Endothelial cell of umbilical vein (primary cell): ENCODE measurements around the gene CDKN3. TPM values are rescaled to one million over a fixed set of nuclear protein-coding genes. Genes with fewer than 3 reads are reported as not detected.

Source experiments
- BruUV-seq: library from RNA; stranded (reverse); fragments of 400-500 nt; replicated peaks from 2 replicates; lab custom pipeline; 2021; lab: Mats Ljungman, UMichigan
- CTCF ChIA-PET: fragments of 300-600, 350-600 bp; sonication (Branson Sonifier 250); formaldehyde crosslinking; loops from one replicate; lab custom pipeline; 2021; ENCODE audit warnings: antibody characterized with exemption, inconsistent platforms; lab: Charles Lee
- POLR2A ChIA-PET: fragments of 300-600, 350-600 bp; sonication (Branson Sonifier 250); formaldehyde crosslinking; loops from one replicate; lab custom pipeline; 2021; ENCODE audit warnings: antibody characterized with exemption, inconsistent platforms; lab: Charles Lee
- DNase-seq: peaks from one replicate; pipeline ENCODE4 v3.0.0-alpha.2; 2011; ENCODE audit warnings: low read depth, low spot score
- FAIRE-seq: peaks from 2 replicates; lab custom pipeline; 2011; peaks lifted over from hg19 to GRCh38; lab: Jason Lieb, UNC
- H2AFZ ChIP-seq: 2 replicates; pipeline ENCODE4 v1.6.0; 2012; ENCODE audit warnings: low read depth, low read length, control low read depth, inconsistent platforms
- H3K27ac ChIP-seq: 2 replicates; pipeline ENCODE4 v1.5.1; 2011; ENCODE audit warnings: low read depth, mild to moderate bottlenecking, control low read depth, low read length, moderate library complexity; ENCODE audit not compliant: insufficient read depth
- H3K27me3 ChIP-seq, 2 experiments: 2 replicates each; pipeline versions ENCODE4 v1.6.0 to v1.6.1; 2011; ENCODE audit warnings: low read length in 2 of 2, mixed read lengths in 1 of 2; ENCODE audit not compliant: control insufficient read depth in 2 of 2, insufficient read depth in 2 of 2
- H3K36me3 ChIP-seq, 2 experiments: 2 replicates in 1 of 2; 3 replicates in 1 of 2; pipeline ENCODE4 v1.5.1; 2011; ENCODE audit warnings: low read length in 2 of 2, mild to moderate bottlenecking in 1 of 2, moderate library complexity in 1 of 2; ENCODE audit not compliant: control insufficient read depth in 2 of 2, insufficient read depth in 2 of 2; ENCODE audit errors: extremely low read depth in 1 of 2
- H3K4me1 ChIP-seq: 3 replicates; pipeline ENCODE4 v1.5.1; 2011; ENCODE audit warnings: mild to moderate bottlenecking, low read length; ENCODE audit not compliant: control insufficient read depth, insufficient read depth; ENCODE audit errors: extremely low read depth
- H3K4me2 ChIP-seq: 2 replicates; pipeline ENCODE4 v1.6.1; 2011; ENCODE audit warnings: low read length, control low read depth, mixed read lengths; ENCODE audit not compliant: insufficient read depth
- H3K4me3 ChIP-seq, 3 experiments: fragments of 200-600 bp in 1 of 3; sonication (generic), shearing (Covaris generic) in 1 of 3; replicated peaks in 1 of 3; 2 replicates each; pipeline ENCODE4 v1.5.1; 2011 to 2016; ENCODE audit warnings: control low read depth in 3 of 3, low read length in 3 of 3, mild to moderate bottlenecking in 2 of 3, inconsistent platforms in 1 of 3, low read depth in 1 of 3, moderate library complexity in 1 of 3; ENCODE audit not compliant: insufficient read depth in 1 of 3
- H3K79me2 ChIP-seq: 2 replicates; pipeline ENCODE4 v1.6.0; 2012; ENCODE audit warnings: low read length, inconsistent platforms; ENCODE audit not compliant: control insufficient read depth, insufficient read depth
- H3K9ac ChIP-seq: replicated peaks from 2 replicates; pipeline ENCODE3; 2011; ENCODE audit warnings: low read length, control low read depth; ENCODE audit not compliant: insufficient read depth; ENCODE audit errors: extremely low read depth
- H3K9me1 ChIP-seq: replicated peaks from 3 replicates; pipeline ENCODE4 v1.6.0; 2011; ENCODE audit warnings: mild to moderate bottlenecking, low read length; ENCODE audit not compliant: control insufficient read depth, insufficient read depth; ENCODE audit errors: extremely low read depth
- H3K9me3 ChIP-seq: replicated peaks from 2 replicates; pipeline ENCODE4 v1.5.1; 2012; ENCODE audit warnings: low read length, inconsistent platforms; ENCODE audit not compliant: control insufficient read depth, insufficient read depth
- H4K20me1 ChIP-seq: replicated peaks from 2 replicates; pipeline ENCODE3; 2011; ENCODE audit warnings: mild to moderate bottlenecking, low read length; ENCODE audit not compliant: control insufficient read depth, insufficient read depth; ENCODE audit errors: extremely low read depth
- EZH2 ChIP-seq: IDR thresholded peaks from 2 replicates; pipeline ENCODE4 v1.6.1; 2012; ENCODE audit warnings: borderline replicate concordance, low read depth, mild to moderate bottlenecking, moderate library complexity, low read length, inconsistent platforms; ENCODE audit not compliant: severe bottlenecking
- FOS ChIP-seq: IDR thresholded peaks from 2 replicates; pipeline ENCODE4 v1.6.1; 2011; ENCODE audit warnings: mild to moderate bottlenecking, low read length, moderate library complexity, borderline replicate concordance; ENCODE audit not compliant: insufficient read depth
- GATA2 ChIP-seq: IDR thresholded peaks from 2 replicates; pipeline ENCODE4 v1.7.0; 2011; ENCODE audit warnings: low read depth, mild to moderate bottlenecking, moderate library complexity, mixed read lengths, low read length; ENCODE audit not compliant: insufficient read length, insufficient read depth
- JUN ChIP-seq: IDR thresholded peaks from 2 replicates; pipeline ENCODE4 v1.6.1; 2011; ENCODE audit warnings: borderline replicate concordance, low read depth; ENCODE audit not compliant: insufficient read length, insufficient read depth
- MYC ChIP-seq: IDR thresholded peaks from one replicate; pipeline ENCODE4 v1.6.1; 2011; ENCODE audit warnings: mild to moderate bottlenecking, low read depth, low read length
- POLR2A ChIP-seq: IDR thresholded peaks from 2 replicates; pipeline ENCODE4 v1.6.1; 2012; ENCODE audit warnings: low read depth, mild to moderate bottlenecking, control low read depth, low read length
- POLR2AphosphoS5 ChIP-seq: IDR thresholded peaks from 2 replicates; pipeline ENCODE4 v1.6.1; 2012; ENCODE audit warnings: low read depth, mild to moderate bottlenecking, control low read depth, low read length, moderate library complexity; ENCODE audit not compliant: insufficient read depth
- dilution Hi-C: fragments of 300-500 bp; cut with MboI; formaldehyde crosslinking; loops from one replicate; pipeline ENCODE4 v1.15.0; 2019; ENCODE audit warnings: low sequenced_read_pairs; ENCODE audit not compliant: extremely low pct_ligation_motif_present
- intact Hi-C: fragments of 100-400 bp; cut with micrococcal nuclease; formaldehyde crosslinking; loops from one replicate; pipeline ENCODE4 v1.10.0; 2022
- polyA plus RNA-seq, 4 experiments: library from polyadenylated mRNA; depleted of rRNA in 3 of 4; stranded (reverse) in 3 of 4; unstranded in 1 of 4; fragments of >200 nt; gene quantifications; 2 replicates each; pipeline versions ENCODE4 v1.2.1 to v1.2.3, GENCODE V29; 2011 to 2012; ENCODE audit warnings: missing spikeins in 1 of 4
- total RNA-seq: library from RNA; stranded (reverse); gene quantifications from 2 replicates; pipeline ENCODE4 v1.2.3, GENCODE V29; 2021
- TF ChIP-seq, protein P1 (sequence below), 2 donors: IDR thresholded peaks; 1 replicate in 1 of 2; 2 replicates in 1 of 2; pipeline ENCODE4 v1.5.1; 2011; ENCODE audit warnings: low read length in 2 of 2, mild to moderate bottlenecking in 2 of 2, moderate library complexity in 2 of 2, control low read depth in 1 of 2, inconsistent platforms in 1 of 2, low read depth in 1 of 2; ENCODE audit not compliant: insufficient read depth in 1 of 2; ENCODE audit errors: extremely low read depth in 1 of 2
- TF ChIP-seq, protein P2 (sequence below): IDR thresholded peaks from 2 replicates; pipeline ENCODE4 v1.6.1; 2011; ENCODE audit not compliant: insufficient read depth, insufficient read length

CDKN3 gene
- total and polyA plus RNA-seq, 2 donors (not counting 3 experiments of a cell fraction or from before 2014, with no cell fraction given) = 36.6 to 52.0 TPM

DNA sequence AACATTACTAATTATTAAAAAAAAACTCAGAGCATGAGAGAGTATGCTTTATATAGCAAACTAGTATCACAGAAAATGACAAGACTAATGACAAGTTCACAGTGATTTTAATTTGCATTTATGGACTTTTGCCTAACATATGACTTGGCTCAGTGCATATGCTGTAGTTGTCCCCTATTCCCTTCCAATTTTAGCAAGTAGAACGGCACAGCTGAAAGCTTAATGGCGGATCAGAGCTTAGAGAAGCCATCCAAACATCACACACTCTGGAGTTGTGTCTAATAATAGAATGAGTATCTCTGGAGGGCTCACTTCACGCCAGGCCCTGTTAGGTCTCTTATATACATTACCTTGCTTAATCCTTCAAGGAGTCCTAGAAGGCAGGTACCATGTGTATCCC lies 31.1 kb downstream of the CDKN3 start:
- H3K4me3 ChIP-seq = no peak overlapping the region
- POLR2A ChIA-PET = no interaction called here

DNA sequence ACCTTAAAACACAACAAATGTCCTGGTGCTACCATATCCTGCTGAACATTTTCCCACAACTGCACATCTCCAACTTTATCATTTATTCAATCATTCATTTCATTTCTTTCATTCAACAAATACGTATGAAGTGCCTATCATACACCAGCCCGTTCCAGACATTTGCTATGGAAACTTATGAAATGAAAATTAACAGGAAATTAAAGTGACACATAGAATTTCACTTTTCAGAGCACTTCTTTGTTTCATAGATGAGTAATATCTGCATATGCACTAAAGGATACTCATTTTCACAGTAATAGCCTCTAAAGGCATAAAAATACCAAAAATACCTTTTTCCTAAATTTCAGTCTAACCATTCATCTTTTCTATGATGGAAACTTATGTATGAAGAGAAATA lies 31.7 kb downstream of the CDKN3 start:
- ChIA-PET CTCF (interaction anchor here (0.7 to 1.3 kb wide), 2 partner anchors 8 to 27 kb away, joined by 3 to 4 read pairs; no protein-coding TSS in a partner anchor), POLR2A (no interaction called here)
- DNase-seq (no peak), FAIRE-seq (no peak)
- Histone ChIP-seq H2AFZ (no peak overlapping the region), H3K4me3 (no peak overlapping the region), H4K20me1 (no peaks in the 10 kb centered on the region), H3K27me3 (no peaks in the 10 kb centered on the region), H3K4me1 (no peaks in the 10 kb centered on the region), H3K9ac (no peak overlapping the region), H3K4me2 (no peak overlapping the region), H3K79me2 (peaks cover 22% of the 10 kb centered on the region), H3K9me1 (no peaks in the 10 kb centered on the region), H3K9me3 (no peaks in the 10 kb centered on the region), H3K36me3 (peaks cover 15 to 16% of the 10 kb centered on the region in 2 experiments), H3K27ac (no peak overlapping the region)
- TF ChIP-seq GATA2 (no peak), POLR2AphosphoS5 (no peak), MYC (no peak), POLR2A (no peak), FOS (no peak), JUN (no peak), EZH2 (no peak)
- TF ChIP-seq, protein P1, sequence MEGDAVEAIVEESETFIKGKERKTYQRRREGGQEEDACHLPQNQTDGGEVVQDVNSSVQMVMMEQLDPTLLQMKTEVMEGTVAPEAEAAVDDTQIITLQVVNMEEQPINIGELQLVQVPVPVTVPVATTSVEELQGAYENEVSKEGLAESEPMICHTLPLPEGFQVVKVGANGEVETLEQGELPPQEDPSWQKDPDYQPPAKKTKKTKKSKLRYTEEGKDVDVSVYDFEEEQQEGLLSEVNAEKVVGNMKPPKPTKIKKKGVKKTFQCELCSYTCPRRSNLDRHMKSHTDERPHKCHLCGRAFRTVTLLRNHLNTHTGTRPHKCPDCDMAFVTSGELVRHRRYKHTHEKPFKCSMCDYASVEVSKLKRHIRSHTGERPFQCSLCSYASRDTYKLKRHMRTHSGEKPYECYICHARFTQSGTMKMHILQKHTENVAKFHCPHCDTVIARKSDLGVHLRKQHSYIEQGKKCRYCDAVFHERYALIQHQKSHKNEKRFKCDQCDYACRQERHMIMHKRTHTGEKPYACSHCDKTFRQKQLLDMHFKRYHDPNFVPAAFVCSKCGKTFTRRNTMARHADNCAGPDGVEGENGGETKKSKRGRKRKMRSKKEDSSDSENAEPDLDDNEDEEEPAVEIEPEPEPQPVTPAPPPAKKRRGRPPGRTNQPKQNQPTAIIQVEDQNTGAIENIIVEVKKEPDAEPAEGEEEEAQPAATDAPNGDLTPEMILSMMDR (IDR thresholded peaks at IDR 0.05; ENCODE audit: extremely low read depth in 1 of 2, insufficient read depth in 1 of 2, low read depth in 1 of 2, low read length in 2 of 2) = no peak
- TF ChIP-seq, protein P2, sequence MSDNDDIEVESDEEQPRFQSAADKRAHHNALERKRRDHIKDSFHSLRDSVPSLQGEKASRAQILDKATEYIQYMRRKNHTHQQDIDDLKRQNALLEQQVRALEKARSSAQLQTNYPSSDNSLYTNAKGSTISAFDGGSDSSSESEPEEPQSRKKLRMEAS = no peak
- dilution Hi-C loops (no loop called here), intact Hi-C loops (no loop called here)
- no TSS peak for BruUV-seq

More for the DNA sequence above, 31.1 kb downstream of the CDKN3 start:
- H3K27ac ChIP-seq = no peak overlapping the region
- DNase-seq (no peak), FAIRE-seq (no peak)
- no peak overlapping the region for H3K9ac ChIP-seq
- intact Hi-C loops = no loop called here
- CTCF ChIA-PET = no interaction called here
- peaks cover 15 to 16% of the 10 kb centered on the region in 2 experiments for H3K36me3 ChIP-seq
- H3K79me2 ChIP-seq = peaks cover 15% of the 10 kb centered on the region
- no peaks in the 10 kb centered on the region for H3K27me3 ChIP-seq
- TF ChIP-seq FOS (no peak), JUN (no peak), EZH2 (no peak), GATA2 (no peak), POLR2A (no peak)
- TF ChIP-seq, protein P2 = no peak
- no peaks in the 10 kb centered on the region for H3K9me3 ChIP-seq
- dilution Hi-C loops = no loop called here
- H3K9me1 ChIP-seq = no peaks in the 10 kb centered on the region
- no peaks in the 10 kb centered on the region for H4K20me1 ChIP-seq
- no peaks in the 10 kb centered on the region for H3K4me1 ChIP-seq
- no peak overlapping the region for H3K4me2 ChIP-seq
- H2AFZ ChIP-seq = no peak overlapping the region
- BruUV-seq = no TSS peak
